H9 (cell line): Measurements from ENCODE around the gene SPTLC1. TPM values are rescaled to one million over a fixed set of nuclear protein-coding genes. Genes with fewer than 3 reads are reported as not detected.
A peak's percentile ranks its signal among the peaks of the same experiment; 100 is the strongest.

Experiments
- DNase-seq: peaks from one replicate; pipeline ENCODE4 v3.0.0-alpha.2; 2017
- H2AFZ ChIP-seq: one replicate; pipeline ENCODE4 v1.6.1; 2013; ENCODE audit warnings: mild to moderate bottlenecking, low read length, control low read depth, moderate library complexity
- H2AK5ac ChIP-seq: 2 replicates; pipeline ENCODE4 v1.6.1; 2013; ENCODE audit warnings: low read length, control low read depth, mixed read lengths; ENCODE audit not compliant: insufficient read length
- H2BK120ac ChIP-seq: one replicate; pipeline ENCODE4 v1.6.1; 2013; ENCODE audit warnings: low read depth, mild to moderate bottlenecking, low read length, control low read depth, inconsistent platforms; ENCODE audit not compliant: poor library complexity, severe bottlenecking
- H2BK12ac ChIP-seq: 2 replicates; pipeline ENCODE4 v1.6.1; 2013; ENCODE audit warnings: low read length, control low read depth, mixed read lengths, low read depth; ENCODE audit not compliant: insufficient read length
- H2BK15ac ChIP-seq: 2 replicates; pipeline ENCODE4 v1.6.1; 2013; ENCODE audit warnings: low read depth, low read length, control low read depth
- H2BK20ac ChIP-seq: one replicate; pipeline ENCODE4 v1.6.1; 2013; ENCODE audit warnings: low read depth, mild to moderate bottlenecking, low read length, control low read depth, inconsistent platforms; ENCODE audit not compliant: poor library complexity, severe bottlenecking
- H2BK5ac ChIP-seq: 2 replicates; pipeline ENCODE4 v1.6.1; 2013; ENCODE audit warnings: low read length, control low read depth, mixed read lengths; ENCODE audit not compliant: insufficient read length
- H3K14ac ChIP-seq: 2 replicates; pipeline ENCODE4 v1.6.1; 2013; ENCODE audit warnings: low read length, control low read depth; ENCODE audit not compliant: insufficient read depth
- H3K18ac ChIP-seq: 2 replicates; pipeline ENCODE4 v1.6.1; 2013; ENCODE audit warnings: low read depth, mild to moderate bottlenecking, mixed read lengths, low read length, control low read depth; ENCODE audit not compliant: insufficient read length
- H3K23ac ChIP-seq: 2 replicates; pipeline ENCODE4 v1.6.1; 2013; ENCODE audit warnings: low read length, control low read depth, mixed read lengths, low read depth; ENCODE audit not compliant: insufficient read length
- H3K23me2 ChIP-seq: 2 replicates; pipeline ENCODE4 v1.6.1; 2013; ENCODE audit warnings: low read depth, mild to moderate bottlenecking, mixed read lengths, low read length, control low read depth; ENCODE audit not compliant: insufficient read length, poor library complexity, severe bottlenecking
- H3K27ac ChIP-seq: 2 replicates; pipeline ENCODE4 v1.5.1; 2013; ENCODE audit warnings: low read length, control low read depth, mixed read lengths, low read depth; ENCODE audit not compliant: insufficient read length
- H3K27me3 ChIP-seq: 2 replicates; pipeline ENCODE4 v1.6.1; 2013; ENCODE audit warnings: low read length, control low read depth, inconsistent platforms; ENCODE audit not compliant: insufficient read depth
- H3K4ac ChIP-seq: 2 replicates; pipeline ENCODE4 v1.6.1; 2013; ENCODE audit warnings: low read depth, mild to moderate bottlenecking, control low read depth, inconsistent platforms, low read length, moderate library complexity
- H3K4me1 ChIP-seq: 2 replicates; pipeline ENCODE4 v1.6.1; 2013; ENCODE audit warnings: low read length, control low read depth, inconsistent platforms; ENCODE audit not compliant: insufficient read depth
- H3K4me2 ChIP-seq: 2 replicates; pipeline ENCODE4 v1.6.1; 2013; ENCODE audit warnings: low read length, control low read depth, mixed read lengths; ENCODE audit not compliant: insufficient read length, insufficient read depth
- H3K56ac ChIP-seq: 2 replicates; pipeline ENCODE4 v1.6.1; 2013; ENCODE audit warnings: low read depth, mild to moderate bottlenecking, mixed read lengths, low read length, control low read depth; ENCODE audit not compliant: insufficient read length
- H3K79me1 ChIP-seq: 2 replicates; pipeline ENCODE4 v1.6.1; 2013; ENCODE audit warnings: low read depth, mild to moderate bottlenecking, moderate library complexity, low read length, control low read depth, inconsistent platforms; ENCODE audit not compliant: insufficient read depth, poor library complexity, severe bottlenecking
- H3K79me2 ChIP-seq: 2 replicates; pipeline ENCODE4 v1.6.1; 2013; ENCODE audit warnings: low read length, control low read depth, inconsistent platforms; ENCODE audit not compliant: insufficient read depth
- H3K9ac ChIP-seq: 2 replicates; pipeline ENCODE4 v1.6.1; 2013; ENCODE audit warnings: low read length, control low read depth, mixed read lengths; ENCODE audit not compliant: insufficient read length; ENCODE audit errors: extremely low read depth
- H3K9me3 ChIP-seq: one replicate; pipeline ENCODE4 v1.6.1; 2013; ENCODE audit warnings: low read depth, low read length, inconsistent platforms; ENCODE audit not compliant: control insufficient read depth
- H3T11ph ChIP-seq: one replicate; pipeline ENCODE4 v1.6.1; 2013; ENCODE audit warnings: mild to moderate bottlenecking, low read length, control low read depth, inconsistent platforms
- H4K20me1 ChIP-seq: one replicate; pipeline ENCODE4 v1.6.1; 2013; ENCODE audit not compliant: control insufficient read depth, insufficient read length, insufficient read depth
- H4K5ac ChIP-seq: 2 replicates; pipeline ENCODE4 v1.6.1; 2013; ENCODE audit warnings: low read depth, mild to moderate bottlenecking, mixed read lengths, low read length, control low read depth; ENCODE audit not compliant: insufficient read length
- H4K8ac ChIP-seq: replicated peaks from 2 replicates; pipeline ENCODE4 v1.6.1; 2013; ENCODE audit warnings: low read length, control low read depth, mixed read lengths, low read depth; ENCODE audit not compliant: insufficient read length
- H4K91ac ChIP-seq: 2 replicates; pipeline ENCODE4 v1.6.1; 2013; ENCODE audit warnings: low read depth, mild to moderate bottlenecking, moderate library complexity, mixed read lengths, low read length, control low read depth; ENCODE audit not compliant: insufficient read length
- H3K27ac Mint-ChIP-seq, 3 experiments: 2 replicates in 2 of 3; 3 replicates in 1 of 3; pipeline ENCODE4 v1.8.0; 2020 to 2021; ENCODE audit warnings: mixed read lengths in 3 of 3, mild to moderate bottlenecking in 1 of 3, moderate library complexity in 1 of 3
- H3K27me3 Mint-ChIP-seq: 2 replicates; pipeline ENCODE4 v1.8.0; 2021; ENCODE audit warnings: low read depth, mild to moderate bottlenecking, moderate library complexity, mixed read lengths
- H3K36me3 Mint-ChIP-seq, 3 experiments: 2 replicates in 2 of 3; 3 replicates in 1 of 3; pipeline ENCODE4 v1.8.0; 2020 to 2021; ENCODE audit warnings: low read depth in 3 of 3, mixed read lengths in 3 of 3; ENCODE audit not compliant: insufficient read depth in 1 of 3
- H3K4me1 Mint-ChIP-seq, 2 experiments: 2 replicates each; pipeline ENCODE4 v1.8.0; 2020; ENCODE audit warnings: mixed read lengths in 2 of 2
- H3K4me3 Mint-ChIP-seq, 2 experiments: 2 replicates in 1 of 2; 3 replicates in 1 of 2; pipeline ENCODE4 v1.8.0; 2020 to 2021; ENCODE audit warnings: mild to moderate bottlenecking in 2 of 2, mixed read lengths in 2 of 2, moderate library complexity in 1 of 2
- H3K9me3 Mint-ChIP-seq, 2 experiments: 2 replicates in 1 of 2; 3 replicates in 1 of 2; pipeline ENCODE4 v1.8.0; 2020; ENCODE audit warnings: mild to moderate bottlenecking in 2 of 2, mixed read lengths in 2 of 2, moderate library complexity in 1 of 2
- WGBS: extraction: QIAGEN DNeasy Blood & Tissue Kit; methylation state at CpG from one replicate; pipeline ENCODE4 v1.1.7; 2013; ENCODE audit warnings: missing lambda C conversion rate, low lambda C conversion rate, mixed read lengths; ENCODE audit not compliant: insufficient read length; ENCODE audit errors: extremely low coverage; 5-methylcytosine and 5-hydroxymethylcytosine counted together
- total RNA-seq: library from RNA; stranded (reverse); gene quantifications from 2 replicates; pipeline ENCODE4 v1.2.1, GENCODE V29; 2021
- TF ChIP-seq, protein P1 (sequence below): fragments of 200-600 bp; sonication (generic); conservative IDR thresholded peaks from 3 replicates; pipeline ENCODE4 v1.8.0; 2021; ENCODE audit warnings: antibody characterized with exemption, mild to moderate bottlenecking

SPTLC1 gene
- total RNA-seq, 1 experiment from 2014 or later: 73.5 TPM

DNA sequence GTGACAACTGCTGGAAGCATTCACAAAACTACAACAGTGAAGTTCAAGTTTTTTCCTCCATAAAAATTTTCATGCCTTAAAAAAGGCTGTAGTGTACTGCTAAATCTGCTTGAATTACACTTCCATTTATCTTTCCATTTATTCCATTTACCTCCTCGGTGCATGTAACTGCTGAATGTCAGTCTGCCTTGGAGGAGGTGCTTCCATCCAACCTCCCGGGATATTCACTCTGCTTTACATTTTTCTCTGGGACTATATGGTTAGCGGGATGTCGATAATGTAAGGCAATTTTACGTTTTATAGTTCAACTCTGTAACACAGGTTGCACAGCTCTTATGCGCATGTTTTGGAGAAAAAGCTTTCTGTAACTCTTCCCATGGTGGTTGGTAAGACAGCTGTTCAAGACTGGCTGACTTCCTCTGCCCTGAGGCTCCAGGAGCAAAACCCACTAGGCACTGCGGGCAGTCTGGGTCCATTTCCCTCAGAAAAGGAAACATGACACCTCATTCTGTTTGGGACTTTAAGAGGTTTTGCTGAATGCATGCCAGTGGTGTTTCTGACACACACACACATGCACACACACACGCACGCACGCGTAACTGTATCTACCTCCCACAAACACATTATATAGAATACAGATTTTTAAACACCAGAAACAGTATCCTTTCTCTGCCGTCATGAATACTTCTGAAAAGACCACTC, 66.1 kb downstream of the SPTLC1 start:
- Histone ChIP-seq H3K4me2 (peak overlapping the region; percentile 52), H3K4me1 (peaks cover 5% of the 10 kb centered on the region; the same call in 1 of the 2 replicates), H4K8ac (no peak overlapping the region), H3K23ac (no peak overlapping the region), H3K4ac (no peak overlapping the region), H3K9me3 (no peaks in the 10 kb centered on the region), H4K5ac (no peak overlapping the region), H3K9ac (no peak overlapping the region), H3K56ac (no peak overlapping the region), H2AFZ (no peak overlapping the region), H4K20me1 (no peaks in the 10 kb centered on the region), H2AK5ac (no peak overlapping the region), H2BK15ac (no peak overlapping the region), H3T11ph (no peak overlapping the region), H3K79me1 (no peaks in the 10 kb centered on the region), H3K27me3 (no peaks in the 10 kb centered on the region), H2BK120ac (no peak overlapping the region), H3K14ac (no peak overlapping the region), H2BK12ac (no peak overlapping the region), H2BK5ac (no peak overlapping the region), H4K91ac (no peak overlapping the region), H3K27ac (no peak overlapping the region), H3K18ac (no peak overlapping the region), H3K79me2 (no peaks in the 10 kb centered on the region), H3K23me2 (no peaks in the 10 kb centered on the region), H2BK20ac (no peak overlapping the region)
- peaks cover 44 to 59% (median 51%) of the 10 kb centered on the region in 3 experiments for H3K36me3 Mint-ChIP-seq
- peak; percentile 63 for DNase-seq
- no peaks in the 10 kb centered on the region for H3K27me3 Mint-ChIP-seq
- peaks cover 0 to 4% of the 10 kb centered on the region in 2 experiments; a peak in 1 of 5 replicates for H3K9me3 Mint-ChIP-seq
- H3K27ac Mint-ChIP-seq: peak overlapping the region; percentile 25 to 89 (median 61); a peak in 6 of 7 replicates
- no CpG with 5 or more reads among the region's 12 CpGs for WGBS
- H3K4me1 Mint-ChIP-seq: peaks cover 36% of the 10 kb centered on the region in 2 experiments
- peak overlapping the region; percentile 2 to 18; a peak in 3 of 5 replicates for H3K4me3 Mint-ChIP-seq
- TF ChIP-seq, protein P1, sequence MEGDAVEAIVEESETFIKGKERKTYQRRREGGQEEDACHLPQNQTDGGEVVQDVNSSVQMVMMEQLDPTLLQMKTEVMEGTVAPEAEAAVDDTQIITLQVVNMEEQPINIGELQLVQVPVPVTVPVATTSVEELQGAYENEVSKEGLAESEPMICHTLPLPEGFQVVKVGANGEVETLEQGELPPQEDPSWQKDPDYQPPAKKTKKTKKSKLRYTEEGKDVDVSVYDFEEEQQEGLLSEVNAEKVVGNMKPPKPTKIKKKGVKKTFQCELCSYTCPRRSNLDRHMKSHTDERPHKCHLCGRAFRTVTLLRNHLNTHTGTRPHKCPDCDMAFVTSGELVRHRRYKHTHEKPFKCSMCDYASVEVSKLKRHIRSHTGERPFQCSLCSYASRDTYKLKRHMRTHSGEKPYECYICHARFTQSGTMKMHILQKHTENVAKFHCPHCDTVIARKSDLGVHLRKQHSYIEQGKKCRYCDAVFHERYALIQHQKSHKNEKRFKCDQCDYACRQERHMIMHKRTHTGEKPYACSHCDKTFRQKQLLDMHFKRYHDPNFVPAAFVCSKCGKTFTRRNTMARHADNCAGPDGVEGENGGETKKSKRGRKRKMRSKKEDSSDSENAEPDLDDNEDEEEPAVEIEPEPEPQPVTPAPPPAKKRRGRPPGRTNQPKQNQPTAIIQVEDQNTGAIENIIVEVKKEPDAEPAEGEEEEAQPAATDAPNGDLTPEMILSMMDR: no peak
